Endothelial cell of umbilical vein (primary cell): ENCODE measurements around the gene LINC00237. TPM values are rescaled to one million over a fixed set of nuclear protein-coding genes. Genes with fewer than 3 reads are reported as not detected.

Experiments used
- BruUV-seq: library from RNA; stranded (reverse); fragments of 400-500 nt; replicated peaks from 2 replicates; lab custom pipeline; 2021; lab: Mats Ljungman, UMichigan
- CTCF ChIA-PET: fragments of 300-600, 350-600 bp; sonication (Branson Sonifier 250); formaldehyde crosslinking; loops from one replicate; lab custom pipeline; 2021; ENCODE audit warnings: antibody characterized with exemption, inconsistent platforms; lab: Charles Lee
- POLR2A ChIA-PET: fragments of 300-600, 350-600 bp; sonication (Branson Sonifier 250); formaldehyde crosslinking; loops from one replicate; lab custom pipeline; 2021; ENCODE audit warnings: antibody characterized with exemption, inconsistent platforms; lab: Charles Lee
- DNase-seq: peaks from one replicate; pipeline ENCODE4 v3.0.0-alpha.2; 2011; ENCODE audit warnings: low read depth, low spot score
- FAIRE-seq: peaks from 2 replicates; lab custom pipeline; 2011; peaks lifted over from hg19 to GRCh38; lab: Jason Lieb, UNC
- H2AFZ ChIP-seq: 2 replicates; pipeline ENCODE4 v1.6.0; 2012; ENCODE audit warnings: low read depth, low read length, control low read depth, inconsistent platforms
- H3K27ac ChIP-seq: 2 replicates; pipeline ENCODE4 v1.5.1; 2011; ENCODE audit warnings: low read depth, mild to moderate bottlenecking, control low read depth, low read length, moderate library complexity; ENCODE audit not compliant: insufficient read depth
- H3K27me3 ChIP-seq, 2 experiments: 2 replicates each; pipeline versions ENCODE4 v1.6.0 to v1.6.1; 2011; ENCODE audit warnings: low read length in 2 of 2, mixed read lengths in 1 of 2; ENCODE audit not compliant: control insufficient read depth in 2 of 2, insufficient read depth in 2 of 2
- H3K36me3 ChIP-seq, 2 experiments: 2 replicates in 1 of 2; 3 replicates in 1 of 2; pipeline ENCODE4 v1.5.1; 2011; ENCODE audit warnings: low read length in 2 of 2, mild to moderate bottlenecking in 1 of 2, moderate library complexity in 1 of 2; ENCODE audit not compliant: control insufficient read depth in 2 of 2, insufficient read depth in 2 of 2; ENCODE audit errors: extremely low read depth in 1 of 2
- H3K4me1 ChIP-seq: 3 replicates; pipeline ENCODE4 v1.5.1; 2011; ENCODE audit warnings: mild to moderate bottlenecking, low read length; ENCODE audit not compliant: control insufficient read depth, insufficient read depth; ENCODE audit errors: extremely low read depth
- H3K4me2 ChIP-seq: 2 replicates; pipeline ENCODE4 v1.6.1; 2011; ENCODE audit warnings: low read length, control low read depth, mixed read lengths; ENCODE audit not compliant: insufficient read depth
- H3K4me3 ChIP-seq, 3 experiments: fragments of 200-600 bp in 1 of 3; sonication (generic), shearing (Covaris generic) in 1 of 3; replicated peaks in 1 of 3; 2 replicates each; pipeline ENCODE4 v1.5.1; 2011 to 2016; ENCODE audit warnings: control low read depth in 3 of 3, low read length in 3 of 3, mild to moderate bottlenecking in 2 of 3, inconsistent platforms in 1 of 3, low read depth in 1 of 3, moderate library complexity in 1 of 3; ENCODE audit not compliant: insufficient read depth in 1 of 3
- H3K79me2 ChIP-seq: 2 replicates; pipeline ENCODE4 v1.6.0; 2012; ENCODE audit warnings: low read length, inconsistent platforms; ENCODE audit not compliant: control insufficient read depth, insufficient read depth
- H3K9ac ChIP-seq: replicated peaks from 2 replicates; pipeline ENCODE3; 2011; ENCODE audit warnings: low read length, control low read depth; ENCODE audit not compliant: insufficient read depth; ENCODE audit errors: extremely low read depth
- H3K9me1 ChIP-seq: replicated peaks from 3 replicates; pipeline ENCODE4 v1.6.0; 2011; ENCODE audit warnings: mild to moderate bottlenecking, low read length; ENCODE audit not compliant: control insufficient read depth, insufficient read depth; ENCODE audit errors: extremely low read depth
- H3K9me3 ChIP-seq: replicated peaks from 2 replicates; pipeline ENCODE4 v1.5.1; 2012; ENCODE audit warnings: low read length, inconsistent platforms; ENCODE audit not compliant: control insufficient read depth, insufficient read depth
- H4K20me1 ChIP-seq: replicated peaks from 2 replicates; pipeline ENCODE3; 2011; ENCODE audit warnings: mild to moderate bottlenecking, low read length; ENCODE audit not compliant: control insufficient read depth, insufficient read depth; ENCODE audit errors: extremely low read depth
- FOS ChIP-seq: IDR thresholded peaks from 2 replicates; pipeline ENCODE4 v1.6.1; 2011; ENCODE audit warnings: mild to moderate bottlenecking, low read length, moderate library complexity, borderline replicate concordance; ENCODE audit not compliant: insufficient read depth
- GATA2 ChIP-seq: IDR thresholded peaks from 2 replicates; pipeline ENCODE4 v1.7.0; 2011; ENCODE audit warnings: low read depth, mild to moderate bottlenecking, moderate library complexity, mixed read lengths, low read length; ENCODE audit not compliant: insufficient read length, insufficient read depth
- POLR2AphosphoS5 ChIP-seq: IDR thresholded peaks from 2 replicates; pipeline ENCODE4 v1.6.1; 2012; ENCODE audit warnings: low read depth, mild to moderate bottlenecking, control low read depth, low read length, moderate library complexity; ENCODE audit not compliant: insufficient read depth
- dilution Hi-C: fragments of 300-500 bp; cut with MboI; formaldehyde crosslinking; loops from one replicate; pipeline ENCODE4 v1.15.0; 2019; ENCODE audit warnings: low sequenced_read_pairs; ENCODE audit not compliant: extremely low pct_ligation_motif_present
- intact Hi-C: fragments of 100-400 bp; cut with micrococcal nuclease; formaldehyde crosslinking; loops from one replicate; pipeline ENCODE4 v1.10.0; 2022
- polyA plus RNA-seq, 4 experiments: library from polyadenylated mRNA; depleted of rRNA in 3 of 4; stranded (reverse) in 3 of 4; unstranded in 1 of 4; fragments of >200 nt; gene quantifications; 2 replicates each; pipeline versions ENCODE4 v1.2.1 to v1.2.3, GENCODE V29; 2011 to 2012; ENCODE audit warnings: missing spikeins in 1 of 4
- total RNA-seq: library from RNA; stranded (reverse); gene quantifications from 2 replicates; pipeline ENCODE4 v1.2.3, GENCODE V29; 2021
- TF ChIP-seq, protein P1 (sequence below), 2 donors: IDR thresholded peaks; 1 replicate in 1 of 2; 2 replicates in 1 of 2; pipeline ENCODE4 v1.5.1; 2011; ENCODE audit warnings: low read length in 2 of 2, mild to moderate bottlenecking in 2 of 2, moderate library complexity in 2 of 2, control low read depth in 1 of 2, inconsistent platforms in 1 of 2, low read depth in 1 of 2; ENCODE audit not compliant: insufficient read depth in 1 of 2; ENCODE audit errors: extremely low read depth in 1 of 2
- TF ChIP-seq, protein P2 (sequence below): IDR thresholded peaks from 2 replicates; pipeline ENCODE4 v1.6.1; 2011; ENCODE audit not compliant: insufficient read depth, insufficient read length

Gene LINC00237
- total and polyA plus RNA-seq, 2 donors (not counting 3 experiments of a cell fraction or from before 2014, with no cell fraction given): not detected

DNA sequence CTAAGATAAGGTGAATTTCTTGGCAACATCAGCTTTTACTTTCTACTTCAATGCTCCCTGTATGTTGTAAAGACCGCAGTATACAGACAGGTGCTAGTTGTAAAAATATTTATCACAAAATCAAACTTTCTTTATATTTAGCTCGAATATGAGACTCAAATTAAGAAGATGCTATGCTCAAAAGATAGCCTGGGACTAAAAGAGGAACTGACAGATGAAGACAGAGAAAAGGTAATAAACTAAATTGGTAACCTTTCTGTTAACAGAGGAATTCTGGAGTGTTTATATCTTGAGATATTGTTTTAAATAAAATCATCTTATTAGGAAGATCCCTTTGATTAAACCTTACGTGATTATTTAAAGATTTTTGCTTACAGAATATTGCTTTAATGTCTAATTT is 39.3 kb upstream of the LINC00237 start:
- no peaks in the 10 kb centered on the region for H3K9me3 ChIP-seq
- H3K4me2 ChIP-seq: no peak overlapping the region
- no peak for TF ChIP-seq FOS
- no peak for TF ChIP-seq POLR2AphosphoS5
- TF ChIP-seq, protein P1, sequence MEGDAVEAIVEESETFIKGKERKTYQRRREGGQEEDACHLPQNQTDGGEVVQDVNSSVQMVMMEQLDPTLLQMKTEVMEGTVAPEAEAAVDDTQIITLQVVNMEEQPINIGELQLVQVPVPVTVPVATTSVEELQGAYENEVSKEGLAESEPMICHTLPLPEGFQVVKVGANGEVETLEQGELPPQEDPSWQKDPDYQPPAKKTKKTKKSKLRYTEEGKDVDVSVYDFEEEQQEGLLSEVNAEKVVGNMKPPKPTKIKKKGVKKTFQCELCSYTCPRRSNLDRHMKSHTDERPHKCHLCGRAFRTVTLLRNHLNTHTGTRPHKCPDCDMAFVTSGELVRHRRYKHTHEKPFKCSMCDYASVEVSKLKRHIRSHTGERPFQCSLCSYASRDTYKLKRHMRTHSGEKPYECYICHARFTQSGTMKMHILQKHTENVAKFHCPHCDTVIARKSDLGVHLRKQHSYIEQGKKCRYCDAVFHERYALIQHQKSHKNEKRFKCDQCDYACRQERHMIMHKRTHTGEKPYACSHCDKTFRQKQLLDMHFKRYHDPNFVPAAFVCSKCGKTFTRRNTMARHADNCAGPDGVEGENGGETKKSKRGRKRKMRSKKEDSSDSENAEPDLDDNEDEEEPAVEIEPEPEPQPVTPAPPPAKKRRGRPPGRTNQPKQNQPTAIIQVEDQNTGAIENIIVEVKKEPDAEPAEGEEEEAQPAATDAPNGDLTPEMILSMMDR (IDR thresholded peaks at IDR 0.05; ENCODE audit: extremely low read depth in 1 of 2, insufficient read depth in 1 of 2, low read depth in 1 of 2, low read length in 2 of 2): no peak
- no peaks in the 10 kb centered on the region for H3K27me3 ChIP-seq
- H3K9ac ChIP-seq: no peak overlapping the region
- dilution Hi-C loops (no loop called here), intact Hi-C loops (no loop called here)
- H3K36me3 ChIP-seq: no peaks in the 10 kb centered on the region
- no peak overlapping the region for H3K27ac ChIP-seq
- no peaks in the 10 kb centered on the region for H3K79me2 ChIP-seq
- DNase-seq (no peak), FAIRE-seq (no peak)
- H3K4me3 ChIP-seq: no peak overlapping the region
- no TSS peak for BruUV-seq
- CTCF ChIA-PET: interaction anchor here (1.3 kb wide), 1 partner anchor 23 kb away, joined by 3 read pairs; no protein-coding TSS in a partner anchor
- H2AFZ ChIP-seq: no peak overlapping the region
- no peaks in the 10 kb centered on the region for H3K4me1 ChIP-seq
- POLR2A ChIA-PET: no interaction called here
- H4K20me1 ChIP-seq: no peaks in the 10 kb centered on the region
- H3K9me1 ChIP-seq: no peaks in the 10 kb centered on the region

DNA sequence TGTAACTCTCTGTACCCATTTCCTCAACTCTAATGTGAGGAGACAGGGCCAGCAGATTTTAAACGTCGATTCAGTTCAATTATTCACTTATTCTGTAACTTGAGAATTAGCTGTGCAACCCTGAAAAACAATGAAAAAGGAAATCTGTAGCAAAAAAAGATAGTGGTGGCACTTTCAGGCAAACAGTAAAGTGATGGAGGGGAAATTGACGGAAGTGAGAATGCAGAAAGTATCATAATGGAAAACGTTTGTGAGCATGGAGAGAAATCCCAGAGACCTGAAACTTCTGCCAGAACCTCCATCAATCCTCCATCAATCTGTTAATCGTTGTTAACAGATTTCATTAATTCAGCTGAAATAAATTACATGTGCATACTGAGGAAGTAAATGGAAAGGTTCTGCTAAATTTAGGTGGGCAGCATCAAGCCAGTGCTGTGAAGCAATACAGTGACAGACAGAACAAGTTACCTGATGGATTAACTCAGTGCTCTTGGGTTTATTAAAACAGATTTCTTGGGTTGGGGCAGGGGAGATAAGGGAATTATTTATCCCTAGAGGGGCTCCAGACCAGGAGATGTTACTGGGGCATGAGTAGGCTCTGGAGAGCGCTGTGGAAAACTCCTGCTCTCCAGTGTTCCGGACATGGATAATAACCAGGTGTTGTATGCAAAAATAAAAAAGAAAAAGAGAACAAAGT is 37.2 kb upstream of the LINC00237 start:
- no peak for TF ChIP-seq GATA2
- TF ChIP-seq, protein P2, sequence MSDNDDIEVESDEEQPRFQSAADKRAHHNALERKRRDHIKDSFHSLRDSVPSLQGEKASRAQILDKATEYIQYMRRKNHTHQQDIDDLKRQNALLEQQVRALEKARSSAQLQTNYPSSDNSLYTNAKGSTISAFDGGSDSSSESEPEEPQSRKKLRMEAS: no peak
- Histone ChIP-seq H3K9me1 (no peaks in the 10 kb centered on the region), H3K4me3 (no peak overlapping the region), H3K4me2 (no peak overlapping the region), H3K79me2 (no peaks in the 10 kb centered on the region), H3K27me3 (no peaks in the 10 kb centered on the region), H3K9ac (no peak overlapping the region), H3K9me3 (no peaks in the 10 kb centered on the region), H2AFZ (no peak overlapping the region), H3K4me1 (no peaks in the 10 kb centered on the region), H3K27ac (no peak overlapping the region), H4K20me1 (no peaks in the 10 kb centered on the region), H3K36me3 (no peaks in the 10 kb centered on the region)
- FAIRE-seq (no peak), DNase-seq (no peak)
- dilution Hi-C loops (no loop called here), intact Hi-C loops (no loop called here)
- POLR2A ChIA-PET: no interaction called here
- no TSS peak for BruUV-seq
- CTCF ChIA-PET: interaction anchor here (0.9 kb wide), 1 partner anchor 93 kb away, joined by 3 read pairs; no protein-coding TSS in a partner anchor
